Activated CD8-positive, alpha-beta T cell treated with anti-CD3 and anti-CD28 coated beads for 36 hours (primary cell): ENCODE measurements around the gene VTCN1. TPM values are rescaled to one million over a fixed set of nuclear protein-coding genes. Genes with fewer than 3 reads are reported as not detected.

Experiments
- ATAC-seq: fragments of 200-7000 bp; cut with Tn5 transposase; one replicate; pipeline ENCODE4 v1.10.0; 2021; ENCODE audit warnings: mild to moderate bottlenecking, moderate library complexity
- CTCF ChIA-PET: fragments of 350-600 bp; sonication (Branson Sonifier 250); formaldehyde crosslinking; loops from one replicate; lab custom pipeline; 2021; ENCODE audit warnings: antibody characterized with exemption; lab: Charles Lee
- POLR2A ChIA-PET: fragments of 350-600 bp; sonication (Branson Sonifier 250); formaldehyde crosslinking; loops from one replicate; lab custom pipeline; 2021; ENCODE audit warnings: antibody characterized with exemption; lab: Charles Lee
- DNase-seq: peaks from one replicate; pipeline ENCODE4 v3.0.0-alpha.2; 2020
- H3K27ac Mint-ChIP-seq: one replicate; pipeline ENCODE4 v1.8.0; 2021; ENCODE audit warnings: mild to moderate bottlenecking, mixed read lengths
- H3K27me3 Mint-ChIP-seq: one replicate; pipeline ENCODE4 v1.8.0; 2021; ENCODE audit warnings: mixed read lengths
- H3K36me3 Mint-ChIP-seq: one replicate; pipeline ENCODE4 v1.8.0; 2021; ENCODE audit warnings: low read depth, mixed read lengths
- H3K4me1 Mint-ChIP-seq: one replicate; pipeline ENCODE4 v1.8.0; 2021; ENCODE audit warnings: low read depth, mixed read lengths
- H3K4me3 Mint-ChIP-seq: one replicate; pipeline ENCODE4 v1.8.0; 2021; ENCODE audit warnings: mild to moderate bottlenecking, moderate library complexity, mixed read lengths
- H3K9me3 Mint-ChIP-seq: one replicate; pipeline ENCODE4 v1.8.0; 2021; ENCODE audit warnings: mixed read lengths
- CTCF ChIP-seq: fragments of 200-600 bp; IDR thresholded peaks from one replicate; pipeline ENCODE4 v1.8.0; 2022; ENCODE audit warnings: antibody characterized with exemption, mild to moderate bottlenecking
- intact Hi-C: fragments of 100-400 bp; cut with micrococcal nuclease; formaldehyde crosslinking; loops from one replicate; pipeline ENCODE4 v1.10.0; 2022
- total RNA-seq, 2 experiments: library from RNA; stranded (reverse); gene quantifications; one replicate each; pipeline ENCODE4 v1.2.3, GENCODE V29; 2021

VTCN1 gene
- total RNA-seq, 2 experiments from 2014 or later: not detected

GRCh38 chr1:117183112-117183511 lies 27.6 kb downstream of the VTCN1 start:
- no peak for TF ChIP-seq CTCF
- DNase-seq: no peak
- ChIA-PET POLR2A (no interaction called here), CTCF (no interaction called here)
- ATAC-seq: no peak
- no peaks in the 10 kb centered on the region for H3K9me3 Mint-ChIP-seq
- H3K27me3 Mint-ChIP-seq: peaks cover 8% of the 10 kb centered on the region
- H3K4me3 Mint-ChIP-seq: no peak overlapping the region
- no peak overlapping the region for H3K27ac Mint-ChIP-seq
- H3K36me3 Mint-ChIP-seq: no peaks in the 10 kb centered on the region
- intact Hi-C loops: no loop called here
- H3K4me1 Mint-ChIP-seq: no peaks in the 10 kb centered on the region

- ChIA-PET POLR2A (interaction anchor here (1.0 kb wide), 1 partner anchor 20 kb away, joined by 3 read pairs; no protein-coding TSS in a partner anchor), CTCF (no interaction called here)
- Mint-ChIP-seq H3K36me3 (no peaks in the 10 kb centered on the region), H3K27ac (no peak overlapping the region), H3K9me3 (no peaks in the 10 kb centered on the region), H3K27me3 (peaks cover 4% of the 10 kb centered on the region), H3K4me3 (no peak overlapping the region), H3K4me1 (no peaks in the 10 kb centered on the region)
- ATAC-seq (no peak), DNase-seq (no peak)
- intact Hi-C loops: no loop called here
- TF ChIP-seq CTCF: no peak
Measured at GRCh38 chr1:117182319-117182718, 28.4 kb downstream of the VTCN1 start.

- ChIA-PET POLR2A (interaction anchor here (1.0 kb wide), 1 partner anchor 21 kb away, joined by 3 read pairs; no protein-coding TSS in a partner anchor), CTCF (no interaction called here)
- no peak for DNase-seq
- TF ChIP-seq CTCF: no peak
- H3K36me3 Mint-ChIP-seq: no peaks in the 10 kb centered on the region
- intact Hi-C loops: no loop called here
- peaks cover 4% of the 10 kb centered on the region for H3K27me3 Mint-ChIP-seq
- H3K4me3 Mint-ChIP-seq: no peak overlapping the region
- ATAC-seq: no peak
- no peaks in the 10 kb centered on the region for H3K4me1 Mint-ChIP-seq
- H3K27ac Mint-ChIP-seq: no peak overlapping the region
- H3K9me3 Mint-ChIP-seq: no peaks in the 10 kb centered on the region
Measured at GRCh38 chr1:117181630-117182041, 29.1 kb downstream of the VTCN1 start.

- Mint-ChIP-seq H3K9me3 (no peaks in the 10 kb centered on the region), H3K27ac (no peak overlapping the region), H3K36me3 (no peaks in the 10 kb centered on the region), H3K27me3 (peaks cover 1% of the 10 kb centered on the region), H3K4me3 (no peak overlapping the region), H3K4me1 (no peaks in the 10 kb centered on the region)
- ATAC-seq: no peak
- intact Hi-C loops: no loop called here
- DNase-seq: no peak
- CTCF ChIA-PET: no interaction called here
- POLR2A ChIA-PET: no interaction called here
- TF ChIP-seq CTCF: no peak
Measured at GRCh38 chr1:117180147-117180967, 30.4 kb downstream of the VTCN1 start.

GRCh38 chr1:117179471-117179870 lies 31.3 kb downstream of the VTCN1 start:
- Mint-ChIP-seq H3K4me3 (no peak overlapping the region), H3K36me3 (no peaks in the 10 kb centered on the region), H3K9me3 (no peaks in the 10 kb centered on the region), H3K27ac (no peak overlapping the region), H3K27me3 (no peaks in the 10 kb centered on the region), H3K4me1 (no peaks in the 10 kb centered on the region)
- DNase-seq (no peak), ATAC-seq (no peak)
- TF ChIP-seq CTCF: no peak
- intact Hi-C loops: no loop called here
- POLR2A ChIA-PET: no interaction called here
- CTCF ChIA-PET: no interaction called here
